H1 (cell line): ENCODE measurements around the gene PTPRG. TPM values are rescaled to one million over a fixed set of nuclear protein-coding genes. Genes with fewer than 3 reads are reported as not detected.

Experiments
- CTCF ChIA-PET: fragments of 300-600 bp; sonication (Branson Sonifier 250); formaldehyde crosslinking; loops from one replicate; lab custom pipeline; 2021; ENCODE audit not compliant: partially characterized antibody; lab: Charles Lee
- POLR2A ChIA-PET: fragments of 300-600 bp; sonication (Branson Sonifier 250); formaldehyde crosslinking; loops from one replicate; lab custom pipeline; 2021; ENCODE audit warnings: inconsistent platforms; ENCODE audit not compliant: partially characterized antibody; lab: Charles Lee
- DNase-seq, 2 experiments: peaks; one replicate each; pipeline versions ENCODE4 v3.0.0 to v3.0.0-alpha.2; 2010 to 2022; ENCODE audit warnings: low spot score in 2 of 2, low read depth in 1 of 2, mixed read lengths in 1 of 2
- FAIRE-seq: peaks from 2 replicates; lab custom pipeline; 2011; peaks lifted over from hg19 to GRCh38; lab: Jason Lieb, UNC
- H2AFZ ChIP-seq: 2 replicates; pipeline ENCODE4 v1.8.1; 2012; ENCODE audit warnings: low read length, inconsistent platforms
- H2AK5ac ChIP-seq: 2 replicates; pipeline ENCODE4 v1.6.1; 2013; ENCODE audit warnings: low read depth, low read length
- H2BK120ac ChIP-seq: replicated peaks from 2 replicates; pipeline ENCODE3; 2013; ENCODE audit warnings: low read depth, low read length, inconsistent platforms
- H2BK12ac ChIP-seq: 2 replicates; pipeline ENCODE4 v1.6.1; 2013; ENCODE audit warnings: low read depth, low read length
- H2BK15ac ChIP-seq: 2 replicates; pipeline ENCODE4 v1.6.1; 2013; ENCODE audit warnings: low read length
- H2BK20ac ChIP-seq: 2 replicates; pipeline ENCODE4 v1.6.1; 2013; ENCODE audit warnings: low read length
- H2BK5ac ChIP-seq: 2 replicates; pipeline ENCODE4 v1.6.1; 2013; ENCODE audit warnings: low read depth, low read length
- H3K14ac ChIP-seq: 2 replicates; pipeline ENCODE4 v1.6.1; 2013; ENCODE audit warnings: inconsistent platforms; ENCODE audit not compliant: insufficient read length
- H3K18ac ChIP-seq: 2 replicates; pipeline ENCODE4 v1.6.1; 2013; ENCODE audit warnings: low read length; ENCODE audit errors: extremely low read depth
- H3K23ac ChIP-seq: 2 replicates; pipeline ENCODE4 v1.6.1; 2013; ENCODE audit warnings: inconsistent platforms; ENCODE audit not compliant: insufficient read length
- H3K23me2 ChIP-seq: 2 replicates; pipeline ENCODE4 v1.6.1; 2013; ENCODE audit warnings: low read depth, low read length
- H3K27ac ChIP-seq: 2 replicates; pipeline ENCODE4 v1.6.1; 2011; ENCODE audit warnings: low read depth, low read length, inconsistent platforms
- H3K27me3 ChIP-seq, 4 experiments: replicated peaks in 1 of 4; 1 replicate in 1 of 4; 2 replicates in 3 of 4; pipeline versions ENCODE4 v1.6.1 to v1.8.1; 2011 to 2013; ENCODE audit warnings: low read length in 3 of 4, mild to moderate bottlenecking in 3 of 4, inconsistent platforms in 2 of 4, mixed read lengths in 2 of 4, moderate library complexity in 1 of 4; ENCODE audit not compliant: control insufficient read depth in 3 of 4, insufficient read depth in 3 of 4; ENCODE audit errors: extremely low read depth in 1 of 4
- H3K36me3 ChIP-seq, 4 experiments: 2 replicates each; pipeline versions ENCODE4 v1.6.1 to v1.8.1; 2011 to 2013; ENCODE audit warnings: mild to moderate bottlenecking in 4 of 4, low read length in 3 of 4, moderate library complexity in 2 of 4, control low read depth in 1 of 4, inconsistent platforms in 1 of 4; ENCODE audit not compliant: insufficient read depth in 4 of 4, control insufficient read depth in 2 of 4
- H3K4ac ChIP-seq: replicated peaks from 2 replicates; pipeline ENCODE3; 2013; ENCODE audit warnings: low read length, low read depth, mixed read lengths, inconsistent platforms; ENCODE audit not compliant: insufficient read length
- H3K4me1 ChIP-seq, 4 experiments: replicated peaks in 1 of 4; 1 replicate in 1 of 4; 2 replicates in 3 of 4; pipeline versions ENCODE4 v1.6.1 to v1.8.1; 2011 to 2013; ENCODE audit warnings: low read length in 3 of 4, inconsistent platforms in 2 of 4, mixed read lengths in 1 of 4; ENCODE audit not compliant: insufficient read depth in 4 of 4, control insufficient read depth in 3 of 4
- H3K4me2 ChIP-seq, 2 experiments: 2 replicates each; pipeline versions ENCODE4 v1.6.1 to v1.8.1; 2011 to 2013; ENCODE audit warnings: low read depth in 2 of 2, low read length in 2 of 2, control low read depth in 1 of 2, inconsistent platforms in 1 of 2, mild to moderate bottlenecking in 1 of 2; ENCODE audit not compliant: insufficient read depth in 1 of 2
- H3K4me3 ChIP-seq, 4 experiments: fragments of 200-600, 300-600 bp in 1 of 4; sonication (generic), shearing (Covaris generic), sonication (Bioruptor Twin) in 1 of 4; 2 replicates each; pipeline versions ENCODE4 v1.5.1 to v1.8.1; 2011 to 2016; ENCODE audit warnings: low read length in 4 of 4, low read depth in 3 of 4, control low read depth in 2 of 4, inconsistent platforms in 2 of 4, mild to moderate bottlenecking in 2 of 4, mixed read lengths in 1 of 4, moderate library complexity in 1 of 4; ENCODE audit not compliant: insufficient read depth in 2 of 4; ENCODE audit errors: extremely low read depth in 1 of 4
- H3K56ac ChIP-seq: replicated peaks from 2 replicates; pipeline ENCODE3; 2013; ENCODE audit warnings: low read depth, mild to moderate bottlenecking, mixed read lengths, low read length, inconsistent platforms; ENCODE audit not compliant: insufficient read length
- H3K79me1 ChIP-seq: 2 replicates; pipeline ENCODE4 v1.6.1; 2013; ENCODE audit warnings: low read depth, low read length, control low read depth
- H3K79me2 ChIP-seq, 2 experiments: 2 replicates each; pipeline versions ENCODE4 v1.6.1 to v1.8.1; 2012 to 2013; ENCODE audit warnings: low read length in 2 of 2, mild to moderate bottlenecking in 2 of 2, inconsistent platforms in 1 of 2; ENCODE audit not compliant: insufficient read depth in 2 of 2, control insufficient read depth in 1 of 2
- H3K9ac ChIP-seq, 4 experiments: replicated peaks in 1 of 4; 1 replicate in 1 of 4; 2 replicates in 3 of 4; pipeline versions ENCODE4 v1.6.1 to v1.8.1; 2011 to 2013; ENCODE audit warnings: low read depth in 3 of 4, low read length in 3 of 4, control low read depth in 2 of 4, mild to moderate bottlenecking in 2 of 4, moderate library complexity in 2 of 4, inconsistent platforms in 1 of 4; ENCODE audit errors: extremely low read depth in 1 of 4
- H3K9me3 ChIP-seq, 2 experiments: 2 replicates each; pipeline versions ENCODE4 v1.6.1 to v1.8.1; 2012 to 2013; ENCODE audit warnings: mild to moderate bottlenecking in 2 of 2, moderate library complexity in 2 of 2, control low read depth in 1 of 2, inconsistent platforms in 1 of 2, low read depth in 1 of 2, low read length in 1 of 2, mixed read lengths in 1 of 2; ENCODE audit not compliant: insufficient read depth in 2 of 2
- H4K20me1 ChIP-seq, 2 experiments: replicated peaks in 1 of 2; 2 replicates each; pipeline versions ENCODE3 to v1.8.1; 2011 to 2013; ENCODE audit warnings: inconsistent platforms in 2 of 2, low read length in 2 of 2, mild to moderate bottlenecking in 1 of 2; ENCODE audit not compliant: insufficient read depth in 2 of 2, control insufficient read depth in 1 of 2
- H4K5ac ChIP-seq: 2 replicates; pipeline ENCODE4 v1.6.1; 2013; ENCODE audit warnings: low read length, low read depth, mixed read lengths, inconsistent platforms; ENCODE audit not compliant: insufficient read length
- H4K8ac ChIP-seq: 2 replicates; pipeline ENCODE4 v1.8.0; 2013; ENCODE audit warnings: mild to moderate bottlenecking, moderate library complexity, low read length, inconsistent platforms; ENCODE audit not compliant: insufficient read depth; ENCODE audit errors: extremely low read depth
- H4K91ac ChIP-seq: replicated peaks from 2 replicates; pipeline ENCODE3; 2013; ENCODE audit warnings: low read length, mixed read lengths, inconsistent platforms; ENCODE audit not compliant: insufficient read length
- YY1 ChIP-seq: IDR thresholded peaks from 2 replicates; pipeline ENCODE4 v1.6.1; 2011; ENCODE audit warnings: low read depth, mild to moderate bottlenecking, low read length
- ZNF274 ChIP-seq: IDR thresholded peaks from 2 replicates; pipeline ENCODE4 v1.7.0; 2012; ENCODE audit warnings: low read length, borderline replicate concordance; ENCODE audit errors: extremely low read depth
- WGBS, 2 experiments: shearing (Covaris generic) in 1 of 2; methylation state at CpG; one replicate each; pipeline versions ENCODE4 v1.1.6 to v1.1.7; 2013 to 2015; ENCODE audit warnings: low lambda C conversion rate in 2 of 2, mixed read lengths in 2 of 2, inconsistent platforms in 1 of 2, low coverage in 1 of 2, missing lambda C conversion rate in 1 of 2; ENCODE audit not compliant: insufficient replicate concordance in 2 of 2, insufficient coverage in 1 of 2, insufficient read length in 1 of 2; ENCODE audit errors: extremely low coverage in 1 of 2, missing lambda C conversion rate in 1 of 2; 5-methylcytosine and 5-hydroxymethylcytosine counted together
- polyA plus RNA-seq, 7 experiments: library from polyadenylated mRNA; depleted of rRNA in 3 of 7; stranded (reverse) in 5 of 7; unstranded in 2 of 7; fragments of >200 nt in 5 of 7; fragments of 200-250 nt in 2 of 7; gene quantifications; 1 replicate in 5 of 7; 2 replicates in 1 of 7; 4 replicates in 1 of 7; pipeline versions ENCODE4 v1.2.1 to v1.2.3, GENCODE V29; 2011 to 2013; ENCODE audit warnings: missing spikeins in 2 of 7, mixed read lengths in 2 of 7
- total RNA-seq: library from RNA; stranded (reverse); fragmentation: NEBNext Ultra II Directional; extraction: Animal tissue kit (Norgen Biotek cat#: 25700); gene quantifications from 2 replicates; pipeline ENCODE4 v1.2.1, GENCODE V29; 2021

The PTPRG gene
- total and polyA plus RNA-seq, 2 of the 8 experiments (the other 6 are each of a cell fraction or from before 2014, with no cell fraction given), result 23.3 to 96.2 TPM

DNA sequence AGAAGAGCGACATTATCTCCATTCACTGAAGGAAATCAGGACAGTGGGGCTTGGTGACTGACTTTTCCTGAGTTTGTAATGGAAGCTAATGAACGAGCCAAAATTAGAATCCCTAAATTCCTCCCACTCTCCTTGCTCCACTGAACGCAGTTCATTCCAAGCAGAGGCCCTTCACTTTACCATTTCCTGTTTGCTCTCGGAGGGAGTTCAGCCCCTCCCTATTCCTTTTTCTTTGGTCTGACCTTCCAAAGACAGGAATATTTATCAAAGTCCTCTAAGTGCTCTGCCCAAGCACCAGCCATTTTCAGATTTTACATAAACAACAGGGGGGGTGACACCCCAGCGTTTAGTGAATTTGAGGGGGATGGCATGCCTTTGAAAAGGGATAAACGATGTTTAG lies 24.0 kb upstream of the PTPRG start:
- no peaks in the 10 kb centered on the region; a peak in 1 of 7 replicates for H3K27me3 ChIP-seq
- H4K20me1 ChIP-seq, result no peaks in the 10 kb centered on the region
- H3K18ac ChIP-seq, result no peak overlapping the region
- H3K23ac ChIP-seq, result no peak overlapping the region
- ChIA-PET CTCF (interaction anchor here (0.6 to 1.2 kb wide), 4 partner anchors 8 to 242 kb away, joined by 3 to 5 read pairs (median 4); no protein-coding TSS in a partner anchor), POLR2A (interaction anchor here (0.9 to 3.0 kb wide), 2 partner anchors 21 to 24 kb away, joined by 3 to 22 read pairs; partner anchors contain the start of gene PTPRG)
- H4K91ac ChIP-seq, result no peak overlapping the region
- peak overlapping the region; percentile 89 for H2BK12ac ChIP-seq
- H2AFZ ChIP-seq, result 0 out of 2 replicates have a peak overlapping the region, but pooled peaks have one; percentile 38
- H2BK20ac ChIP-seq, result no peak overlapping the region
- no peaks in the 10 kb centered on the region for H3K23me2 ChIP-seq
- peak overlapping the region; percentile 53 for H4K5ac ChIP-seq
- H2BK120ac ChIP-seq, result peak overlapping the region; percentile 18
- TF ChIP-seq YY1 (peak; percentile 69; the same call in 1 of the 2 replicates), ZNF274 (no peak)
- peak overlapping the region; percentile 1; the same call in 1 of the 2 replicates for H2BK5ac ChIP-seq
- H3K4me1 ChIP-seq, result peaks cover 2 to 7% (median 3%) of the 10 kb centered on the region in 4 experiments; a peak in 6 of 7 replicates
- peak; percentile 89 for FAIRE-seq
- H2BK15ac ChIP-seq, result no peak overlapping the region
- H3K36me3 ChIP-seq, result no peaks in the 10 kb centered on the region
- no peaks in the 10 kb centered on the region for H3K9me3 ChIP-seq
- H3K4me3 ChIP-seq, result peak overlapping the region in 2 of 4 experiments; percentile 15 to 40; a peak in 2 of 8 replicates
- no peak overlapping the region for H4K8ac ChIP-seq
- peak overlapping the region; percentile 37; the same call in 1 of the 2 replicates for H3K27ac ChIP-seq
- no peak overlapping the region for H2AK5ac ChIP-seq
- no peaks in the 10 kb centered on the region for H3K79me1 ChIP-seq
- no peak overlapping the region for H3K9ac ChIP-seq
- H3K14ac ChIP-seq, result no peak overlapping the region
- H3K79me2 ChIP-seq, result no peaks in the 10 kb centered on the region
- DNase-seq, result no peak
- H3K4me2 ChIP-seq, result peak overlapping the region; percentile 60 to 62
- WGBS, 2 experiments, result 10% methylated on average over 6 of the region's 6 CpGs; no CpG with 5 or more reads in 1 of the 2 experiments
- H3K4ac ChIP-seq, result no peak overlapping the region
- H3K56ac ChIP-seq, result no peak overlapping the region
